GM18526 (cell line): ENCODE measurements around the gene PSPC1.

Experiments
- POLR2A ChIP-seq: IDR thresholded peaks from 3 replicates; pipeline ENCODE4 v1.6.1; 2011; ENCODE audit not compliant: insufficient read length; ENCODE audit errors: extremely low read depth

Gene PSPC1

GRCh38 chr13:19681517-19681916 lies 101.2 kb downstream of the PSPC1 start:
- TF ChIP-seq POLR2A: no peak

DNA sequence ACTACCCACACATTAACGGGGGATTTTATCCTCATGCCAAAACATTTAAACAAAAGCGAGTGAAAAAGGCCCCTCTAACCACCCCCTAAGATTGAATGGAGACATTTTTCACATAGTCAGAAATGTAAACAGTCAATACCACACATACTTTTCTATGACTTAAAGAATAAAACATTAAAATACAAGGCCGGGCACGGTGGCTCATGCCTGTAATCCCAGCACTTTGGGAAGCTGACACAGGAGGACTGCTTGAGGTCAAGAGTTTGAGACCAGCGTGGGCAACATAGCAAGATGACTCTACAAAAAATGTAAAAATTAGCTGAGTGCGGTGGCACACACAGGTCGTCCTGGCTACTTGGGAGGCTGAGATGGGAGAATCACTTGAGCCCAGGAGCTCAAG lies 102.0 kb downstream of the PSPC1 start:
- no peak for TF ChIP-seq POLR2A

- TF ChIP-seq POLR2A: no peak
Observed at GRCh38 chr13:19676168-19676567, 106.6 kb downstream of the PSPC1 start.

GRCh38 chr13:19674898-19675297 lies 107.8 kb downstream of the PSPC1 start:
- TF ChIP-seq POLR2A: no peak

- TF ChIP-seq POLR2A: no peak
Observed at GRCh38 chr13:19673473-19674430, 109.0 kb downstream of the PSPC1 start.

- no peak for TF ChIP-seq POLR2A
Observed at GRCh38 chr13:19672990-19673389, 109.8 kb downstream of the PSPC1 start.

DNA sequence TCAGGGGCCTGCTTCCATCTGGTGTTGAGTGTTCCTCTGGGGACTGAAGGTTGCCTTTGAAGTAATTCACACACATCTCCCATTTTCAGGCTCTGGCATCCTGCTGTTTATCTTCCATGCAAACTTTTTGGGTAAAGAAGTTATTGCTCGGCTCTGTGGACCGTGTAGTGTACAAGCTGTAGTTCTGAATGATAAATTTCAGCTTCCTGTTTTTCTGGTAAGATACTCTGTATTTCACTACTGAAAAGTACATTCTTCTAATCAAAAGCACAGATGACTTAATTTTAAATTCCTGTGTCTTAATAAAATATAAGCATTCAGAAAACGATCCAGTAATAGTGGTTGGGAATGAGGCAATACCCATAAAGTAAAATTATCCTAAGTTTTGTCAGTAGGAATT lies 112.6 kb downstream of the PSPC1 start:
- no peak for TF ChIP-seq POLR2A

DNA sequence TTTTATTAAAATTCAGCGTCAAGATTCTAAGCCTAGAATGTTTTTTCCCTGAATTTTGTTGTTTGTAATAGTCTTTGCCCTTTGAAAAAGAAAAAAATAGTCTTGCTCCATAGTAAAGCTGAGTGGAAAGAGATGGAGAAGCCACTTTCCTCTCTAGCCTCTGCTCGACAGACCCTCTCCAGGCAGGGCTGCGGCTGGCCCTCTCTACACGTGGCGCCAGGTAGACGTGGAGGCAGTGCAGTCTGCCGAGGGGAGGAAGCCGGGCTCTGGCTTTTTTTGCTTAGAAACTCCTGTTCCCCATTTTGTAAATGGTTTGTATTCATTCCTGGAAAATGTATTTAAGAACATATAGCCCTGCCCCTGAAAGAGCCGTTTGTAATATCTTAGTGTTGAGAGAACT lies 114.0 kb downstream of the PSPC1 start:
- TF ChIP-seq POLR2A: no peak

DNA sequence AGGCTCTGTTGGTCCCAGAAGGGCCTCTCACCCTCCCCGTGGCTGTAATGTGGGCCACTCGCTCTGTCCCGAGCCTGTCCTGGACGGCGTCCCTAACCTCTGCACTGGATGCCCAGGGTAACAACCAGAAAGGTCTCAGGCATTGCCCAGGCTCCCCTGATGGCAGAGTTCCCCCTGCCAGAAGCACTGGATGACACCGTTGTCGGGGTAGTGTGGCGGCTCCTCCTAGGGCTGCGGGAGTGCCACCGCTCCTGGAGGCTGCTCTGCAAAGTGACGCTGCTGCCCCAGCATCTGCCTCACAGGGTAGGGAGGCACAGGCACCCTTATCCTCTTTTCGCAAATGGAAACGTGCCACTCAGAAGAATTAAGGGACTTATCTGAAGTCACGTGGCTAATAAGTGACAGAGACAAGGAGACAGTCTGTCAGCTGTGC lies 117.3 kb downstream of the PSPC1 start:
- TF ChIP-seq POLR2A: no peak

- no peak for TF ChIP-seq POLR2A
Observed at GRCh38 chr13:19664481-19665230, 118.1 kb downstream of the PSPC1 start.

DNA sequence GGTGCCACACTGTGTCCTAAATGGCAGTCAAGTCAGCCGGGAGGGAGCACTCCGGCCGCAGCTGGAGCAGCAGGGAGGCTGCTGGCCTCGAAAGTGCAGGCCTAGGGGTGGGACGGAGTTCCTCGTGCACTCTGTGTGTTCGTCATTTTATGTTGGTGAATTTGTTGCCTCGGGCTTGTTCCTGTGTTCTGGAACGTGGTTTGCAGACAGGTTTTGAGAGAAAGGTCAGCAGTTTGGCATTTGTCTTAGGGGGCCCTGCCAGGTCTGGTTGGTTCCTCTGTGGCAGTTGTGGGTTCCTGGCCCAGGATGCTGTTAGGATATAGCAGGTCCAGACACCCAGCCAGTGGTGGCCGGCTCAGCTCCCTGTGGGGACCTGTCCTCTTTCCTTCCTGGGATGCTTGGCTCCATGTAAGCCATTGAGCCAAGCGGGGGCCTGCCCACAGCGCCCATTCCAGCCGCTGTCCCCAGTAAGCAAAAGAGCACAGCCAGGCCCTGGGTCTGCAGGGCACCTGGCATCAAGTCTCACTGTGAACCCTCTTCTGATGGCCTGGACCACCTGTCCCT lies 119.2 kb downstream of the PSPC1 start:
- no peak for TF ChIP-seq POLR2A

DNA sequence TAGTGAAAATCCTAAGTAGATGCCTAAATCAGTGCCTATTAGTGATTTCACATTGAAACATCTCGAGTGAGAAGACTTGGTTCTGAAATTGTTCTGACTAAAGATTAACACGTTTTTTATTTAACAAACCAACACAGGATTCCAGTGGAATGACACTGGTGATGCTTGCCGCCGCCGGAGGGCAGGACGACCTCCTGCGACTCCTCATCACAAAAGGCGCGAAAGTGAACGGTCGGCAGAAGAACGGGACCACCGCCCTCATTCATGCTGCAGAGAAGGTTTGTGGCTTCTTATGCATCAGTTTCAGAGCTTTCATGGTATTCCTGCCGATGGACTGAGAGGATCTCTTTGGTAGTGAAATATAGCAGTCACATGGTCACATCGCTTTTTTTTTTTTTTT lies 121.2 kb downstream of the PSPC1 start:
- TF ChIP-seq POLR2A: no peak

- no peak for TF ChIP-seq POLR2A
Observed at GRCh38 chr13:19661126-19661525, 121.6 kb downstream of the PSPC1 start.

DNA sequence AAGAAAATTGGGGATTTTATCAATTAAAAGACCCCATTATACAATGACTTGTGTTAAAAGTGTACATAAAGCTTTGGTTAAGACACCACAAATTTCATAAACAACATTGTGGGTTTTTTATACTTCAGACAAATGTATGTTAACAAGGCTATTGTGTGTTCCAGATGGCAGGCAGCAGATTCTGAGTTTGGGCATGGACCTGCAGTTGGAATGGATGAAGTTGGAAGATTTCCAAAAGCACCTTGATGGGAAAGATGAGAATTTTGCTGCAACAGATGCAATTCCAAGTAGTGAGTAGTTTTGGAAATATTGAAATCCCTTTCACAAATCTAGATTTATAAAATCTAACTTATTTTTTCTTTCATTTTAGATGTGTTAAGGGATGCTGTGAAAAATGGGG lies 123.9 kb downstream of the PSPC1 start:
- no peak for TF ChIP-seq POLR2A

DNA sequence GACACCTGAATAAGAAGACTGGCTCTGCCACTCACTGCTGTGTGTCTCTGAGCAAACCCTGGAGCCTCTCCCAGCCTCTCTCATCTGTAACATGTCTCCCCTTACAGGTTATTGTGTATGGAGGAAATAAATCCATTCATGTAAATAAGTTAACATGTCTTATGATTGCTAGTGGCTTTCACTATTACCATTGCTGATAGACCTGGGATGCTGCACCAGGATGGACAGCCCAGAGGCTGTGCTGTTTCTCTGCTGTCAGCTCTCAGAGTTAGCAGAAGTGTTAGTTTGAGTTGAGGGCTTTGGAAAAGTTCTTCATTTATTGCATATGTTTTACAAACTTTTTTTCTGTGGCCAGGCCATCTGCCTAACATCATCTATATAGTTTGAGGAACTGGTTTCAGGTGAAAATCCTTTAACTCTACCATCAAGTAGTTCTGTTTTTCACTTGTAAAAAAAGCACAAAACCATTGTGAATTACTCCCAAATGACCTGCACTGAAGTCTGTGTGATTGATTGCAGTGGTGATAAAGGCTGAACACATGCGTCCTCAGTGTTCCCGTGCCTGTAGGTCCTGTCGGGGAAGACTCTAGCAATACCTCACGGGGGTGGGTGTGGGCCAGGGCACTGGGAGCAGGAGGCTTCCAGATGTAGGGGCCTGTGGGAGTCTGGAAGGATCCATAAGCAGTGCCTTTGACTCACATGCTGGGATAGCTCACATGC lies 124.7 kb downstream of the PSPC1 start:
- TF ChIP-seq POLR2A: no peak
